ENCODE measurements around the gene COG5.

Gene COG5

DNA sequence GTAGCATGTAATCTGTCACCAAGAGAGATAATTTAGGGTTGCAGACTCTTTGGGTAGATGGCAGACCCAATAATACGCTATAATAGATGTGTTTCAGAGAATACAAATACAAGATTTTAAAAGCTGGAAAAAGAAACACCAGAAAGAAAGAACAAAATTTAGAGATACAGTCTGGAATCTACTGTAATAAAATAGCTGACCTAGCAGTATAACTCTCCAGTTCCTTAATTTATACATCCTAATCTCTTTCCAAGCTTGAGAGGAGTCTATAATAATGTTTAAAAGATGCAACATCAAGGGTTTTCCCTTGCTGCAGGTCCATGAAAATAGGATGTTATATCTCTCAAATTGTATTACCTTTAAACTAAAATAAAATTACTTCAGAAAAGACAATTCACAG is 121.0 kb downstream of the COG5 start:
- Histone ChIP-seq H4K20me1 (ENCODE audit: insufficient read depth) (no peaks in the 10 kb centered on the region), H3K4me1 (ENCODE audit: low read depth, poor library complexity, severe bottlenecking) (peaks cover 6% of the 10 kb centered on the region), H3K36me3 (ENCODE audit: insufficient read depth) (no peaks in the 10 kb centered on the region), H3K4me2 (no peak overlapping the region), H3K27me3 (ENCODE audit: insufficient read depth, low read depth) (no peaks in the 10 kb centered on the region), H3K9ac (no peak overlapping the region), H3K27ac (no peak overlapping the region), H2AFZ (ENCODE audit: low read depth) (no peak overlapping the region), H3K4me3 (IDR thresholded peaks at IDR 0.05; ENCODE audit: insufficient read depth, low read depth, low read length) (no peak overlapping the region), H3K79me2 (ENCODE audit: insufficient read depth, low read depth) (no peaks in the 10 kb centered on the region)
- TF ChIP-seq, protein P1, sequence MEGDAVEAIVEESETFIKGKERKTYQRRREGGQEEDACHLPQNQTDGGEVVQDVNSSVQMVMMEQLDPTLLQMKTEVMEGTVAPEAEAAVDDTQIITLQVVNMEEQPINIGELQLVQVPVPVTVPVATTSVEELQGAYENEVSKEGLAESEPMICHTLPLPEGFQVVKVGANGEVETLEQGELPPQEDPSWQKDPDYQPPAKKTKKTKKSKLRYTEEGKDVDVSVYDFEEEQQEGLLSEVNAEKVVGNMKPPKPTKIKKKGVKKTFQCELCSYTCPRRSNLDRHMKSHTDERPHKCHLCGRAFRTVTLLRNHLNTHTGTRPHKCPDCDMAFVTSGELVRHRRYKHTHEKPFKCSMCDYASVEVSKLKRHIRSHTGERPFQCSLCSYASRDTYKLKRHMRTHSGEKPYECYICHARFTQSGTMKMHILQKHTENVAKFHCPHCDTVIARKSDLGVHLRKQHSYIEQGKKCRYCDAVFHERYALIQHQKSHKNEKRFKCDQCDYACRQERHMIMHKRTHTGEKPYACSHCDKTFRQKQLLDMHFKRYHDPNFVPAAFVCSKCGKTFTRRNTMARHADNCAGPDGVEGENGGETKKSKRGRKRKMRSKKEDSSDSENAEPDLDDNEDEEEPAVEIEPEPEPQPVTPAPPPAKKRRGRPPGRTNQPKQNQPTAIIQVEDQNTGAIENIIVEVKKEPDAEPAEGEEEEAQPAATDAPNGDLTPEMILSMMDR (conservative IDR thresholded peaks at IDR 0.05; ENCODE audit: low read depth, low read length), result no peak

DNA sequence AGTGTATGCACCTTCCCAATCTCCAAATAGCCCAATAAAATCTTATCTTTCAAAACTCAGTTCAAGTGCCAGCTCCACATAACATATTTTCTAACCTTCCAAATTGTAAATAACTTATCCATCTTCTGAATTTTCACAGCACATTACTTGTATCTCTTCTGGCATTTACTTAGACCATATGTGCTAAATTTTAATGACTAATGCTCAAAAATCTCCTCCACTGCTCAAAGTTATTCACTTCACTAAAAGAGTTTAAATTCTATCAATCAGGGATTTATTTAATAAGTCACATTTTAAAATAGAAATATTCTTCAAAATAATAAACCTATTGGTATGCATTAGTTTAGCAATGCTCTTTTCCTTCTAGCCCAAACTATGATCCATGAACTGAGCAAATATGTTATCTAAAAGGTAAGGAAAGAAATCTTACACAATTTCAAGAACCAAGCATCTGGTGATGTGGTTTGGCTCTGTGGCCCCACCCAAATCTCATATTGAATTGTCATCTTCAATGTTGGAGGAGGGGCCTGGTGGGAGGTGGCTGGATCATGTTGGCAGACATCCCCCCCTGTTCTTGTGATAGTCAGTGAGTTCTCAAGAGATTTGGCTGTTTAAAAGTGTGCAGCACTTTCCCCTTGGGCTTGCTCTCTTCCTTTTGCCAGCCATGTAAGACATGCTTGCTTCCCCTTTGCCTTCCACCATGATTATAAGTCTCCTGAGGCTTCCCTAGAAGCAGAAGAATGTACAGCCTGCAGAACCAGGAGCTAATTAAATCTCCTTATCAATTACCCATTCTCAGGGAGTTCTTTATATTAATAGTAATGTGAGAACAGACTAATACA is 121.9 kb downstream of the COG5 start:
- Histone ChIP-seq H3K27me3 (ENCODE audit: insufficient read depth, low read depth) (no peaks in the 10 kb centered on the region), H4K20me1 (ENCODE audit: insufficient read depth) (no peaks in the 10 kb centered on the region), H2AFZ (ENCODE audit: low read depth) (no peak overlapping the region), H3K27ac (no peak overlapping the region), H3K79me2 (ENCODE audit: insufficient read depth, low read depth) (no peaks in the 10 kb centered on the region), H3K4me3 (IDR thresholded peaks at IDR 0.05; ENCODE audit: insufficient read depth, low read depth, low read length) (no peak overlapping the region), H3K4me2 (no peak overlapping the region), H3K36me3 (ENCODE audit: insufficient read depth) (no peaks in the 10 kb centered on the region), H3K9ac (no peak overlapping the region), H3K4me1 (ENCODE audit: low read depth, poor library complexity, severe bottlenecking) (peaks cover 6% of the 10 kb centered on the region)
- TF ChIP-seq, protein P1 (conservative IDR thresholded peaks at IDR 0.05; ENCODE audit: low read depth, low read length), result no peak

- no peak overlapping the region for H3K27ac ChIP-seq
- H2AFZ ChIP-seq (ENCODE audit: low read depth), result no peak overlapping the region
- TF ChIP-seq, protein P1 (conservative IDR thresholded peaks at IDR 0.05; ENCODE audit: low read depth, low read length), result no peak
- H3K4me1 ChIP-seq (ENCODE audit: low read depth, poor library complexity, severe bottlenecking), result peaks cover 17% of the 10 kb centered on the region
- no peaks in the 10 kb centered on the region for H3K36me3 ChIP-seq (ENCODE audit: insufficient read depth)
- no peak overlapping the region for H3K4me3 ChIP-seq (IDR thresholded peaks at IDR 0.05; ENCODE audit: insufficient read depth, low read depth, low read length)
- H4K20me1 ChIP-seq (ENCODE audit: insufficient read depth), result no peaks in the 10 kb centered on the region
- no peak overlapping the region for H3K4me2 ChIP-seq
- H3K27me3 ChIP-seq (ENCODE audit: insufficient read depth, low read depth), result no peaks in the 10 kb centered on the region
- no peak overlapping the region for H3K9ac ChIP-seq
- H3K79me2 ChIP-seq (ENCODE audit: insufficient read depth, low read depth), result no peaks in the 10 kb centered on the region
Observed at GRCh38 chr7:107439025-107439424, 124.7 kb downstream of the COG5 start.

DNA sequence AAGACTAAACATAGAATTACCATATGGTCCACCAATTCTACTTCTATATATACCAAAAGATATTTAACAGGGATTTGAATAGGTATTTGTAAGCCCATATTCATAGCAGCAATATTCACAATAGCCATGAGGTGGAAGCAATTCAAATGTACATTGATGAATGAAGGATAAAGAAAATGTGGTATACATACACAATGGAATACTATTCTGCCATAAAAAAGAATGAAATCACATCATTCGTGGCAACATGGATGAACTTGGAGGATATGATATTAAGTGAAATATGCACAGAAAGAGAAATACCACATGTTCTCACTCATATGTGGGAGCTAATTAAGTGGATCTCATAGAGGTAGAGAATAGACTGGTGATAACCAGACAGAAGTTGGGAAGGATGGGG is 128.0 kb downstream of the COG5 start:
- no peak overlapping the region for H3K9ac ChIP-seq
- peaks cover 11% of the 10 kb centered on the region for H3K4me1 ChIP-seq (ENCODE audit: low read depth, poor library complexity, severe bottlenecking)
- H3K79me2 ChIP-seq (ENCODE audit: insufficient read depth, low read depth), result no peaks in the 10 kb centered on the region
- TF ChIP-seq, protein P1 (conservative IDR thresholded peaks at IDR 0.05; ENCODE audit: low read depth, low read length), result no peak
- H3K27me3 ChIP-seq (ENCODE audit: insufficient read depth, low read depth), result no peaks in the 10 kb centered on the region
- no peak overlapping the region for H3K4me3 ChIP-seq (IDR thresholded peaks at IDR 0.05; ENCODE audit: insufficient read depth, low read depth, low read length)
- no peaks in the 10 kb centered on the region for H3K36me3 ChIP-seq (ENCODE audit: insufficient read depth)
- H4K20me1 ChIP-seq (ENCODE audit: insufficient read depth), result no peaks in the 10 kb centered on the region
- no peak overlapping the region for H3K4me2 ChIP-seq
- no peak overlapping the region for H2AFZ ChIP-seq (ENCODE audit: low read depth)
- no peak overlapping the region for H3K27ac ChIP-seq

Data from KMS-11 (cell line).